Gastrocnemius medialis (tissue), 4 donors: Measurements from ENCODE around the gene HEATR3.

Source experiments
- CTCF ChIP-seq, 5 experiments: fragments of 450-650 bp in 3 of 5; fragments of 200-600 bp in 2 of 5; sonication (generic) in 2 of 5; IDR thresholded peaks in 4 of 5; conservative IDR thresholded peaks in 1 of 5; 1 replicate in 4 of 5; 2 replicates in 1 of 5; pipeline ENCODE4 v1.5.1; 2016 to 2019; ENCODE audit warnings: antibody characterized with exemption in 5 of 5, mild to moderate bottlenecking in 3 of 5, moderate library complexity in 3 of 5
- POLR2A ChIP-seq, 2 donors: fragments of 450-650 bp; IDR thresholded peaks; one replicate each; pipeline ENCODE4 v1.6.1; 2017; ENCODE audit warnings: antibody characterized with exemption in 2 of 2, mild to moderate bottlenecking in 2 of 2, moderate library complexity in 2 of 2

- no peak for TF ChIP-seq CTCF (IDR thresholded peaks at IDR 0.05 in 4 of 5, conservative IDR thresholded peaks at IDR 0.05 in 1 of 5)
- no peak for TF ChIP-seq POLR2A (IDR thresholded peaks at IDR 0.05)
These were observed 70.6 kb downstream of the HEATR3 start for GRCh38 chr16:50136399-50136798.
